HG03135 (cell line): ENCODE results near the gene WDR74.

ENCODE experiments used
- ATAC-seq: cut with Tn5 transposase; IDR thresholded peaks from one replicate; pipeline ENCODE4 v1.9.1; 2021; ENCODE audit warnings: mild to moderate bottlenecking, moderate library complexity; ENCODE audit not compliant: unreplicated experiment

The WDR74 gene

DNA sequence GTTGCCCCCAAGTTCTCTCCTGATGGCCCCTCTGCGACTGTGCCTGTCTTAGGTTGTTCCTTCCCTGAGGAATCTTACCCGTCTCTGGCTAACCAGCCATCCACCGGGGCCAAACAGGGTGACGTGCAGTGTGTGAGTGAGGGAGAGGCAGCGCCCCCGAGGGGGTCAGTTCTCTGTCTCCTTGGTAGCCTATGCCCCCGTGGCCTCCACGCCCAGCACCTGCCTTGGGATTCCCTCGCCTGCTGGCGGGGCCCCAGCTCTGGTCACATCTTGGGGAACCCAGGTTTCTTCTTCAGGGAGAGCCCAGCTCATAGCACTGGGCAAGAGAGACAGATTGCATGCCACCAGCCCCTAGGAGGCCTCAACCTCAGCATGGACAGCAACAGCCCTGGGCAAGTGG lies 39.9 kb downstream of the WDR74 start:
- ATAC-seq = no peak

GRCh38 chr11:62796281-62796680 lies 43.1 kb downstream of the WDR74 start:
- ATAC-seq = no peak

DNA sequence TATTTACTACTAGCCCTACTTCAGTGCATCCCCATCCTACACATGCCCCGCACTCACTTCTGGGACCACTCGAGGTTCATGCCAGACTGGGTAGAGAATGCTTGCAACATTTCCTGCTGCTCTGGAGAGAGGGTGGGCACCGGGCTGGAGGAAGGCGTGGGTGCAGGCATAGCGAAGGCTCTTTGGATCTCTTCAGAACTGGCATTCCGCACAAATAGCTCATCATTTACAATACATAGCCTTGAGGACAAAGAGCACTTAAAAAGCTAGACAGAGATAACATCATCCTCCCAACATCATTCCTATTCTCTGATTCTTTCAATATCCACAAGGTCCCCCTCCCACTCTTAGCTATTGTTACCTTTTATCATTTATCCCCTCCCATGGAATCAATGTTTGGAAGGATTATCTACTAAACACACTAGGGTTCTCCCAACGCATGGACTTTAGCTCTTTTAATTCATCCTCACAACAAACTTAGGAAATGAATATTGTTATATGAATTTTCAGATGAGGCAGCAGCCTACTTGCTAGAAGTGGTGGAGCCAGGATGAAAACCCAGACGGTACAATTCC lies 45.1 kb downstream of the WDR74 start:
- ATAC-seq = no peak

DNA sequence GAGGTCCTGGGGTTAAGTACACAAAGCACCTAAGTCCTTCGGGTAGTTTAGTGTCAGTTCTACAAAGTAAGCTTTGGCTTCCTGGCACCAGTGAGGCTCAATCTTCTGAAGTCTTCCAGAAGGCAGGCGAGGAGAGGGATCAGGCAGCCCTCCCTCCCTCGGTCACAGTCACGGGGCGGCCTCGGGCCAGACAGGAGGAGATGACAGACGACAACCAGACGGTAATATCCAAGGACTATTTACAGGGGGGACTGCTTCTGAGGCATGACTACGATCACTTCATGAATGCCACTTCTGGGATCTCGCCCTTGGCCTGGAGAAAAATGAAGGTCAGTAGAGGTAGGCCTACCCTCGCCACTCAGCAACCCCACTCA lies 47.2 kb downstream of the WDR74 start:
- no peak for ATAC-seq

DNA sequence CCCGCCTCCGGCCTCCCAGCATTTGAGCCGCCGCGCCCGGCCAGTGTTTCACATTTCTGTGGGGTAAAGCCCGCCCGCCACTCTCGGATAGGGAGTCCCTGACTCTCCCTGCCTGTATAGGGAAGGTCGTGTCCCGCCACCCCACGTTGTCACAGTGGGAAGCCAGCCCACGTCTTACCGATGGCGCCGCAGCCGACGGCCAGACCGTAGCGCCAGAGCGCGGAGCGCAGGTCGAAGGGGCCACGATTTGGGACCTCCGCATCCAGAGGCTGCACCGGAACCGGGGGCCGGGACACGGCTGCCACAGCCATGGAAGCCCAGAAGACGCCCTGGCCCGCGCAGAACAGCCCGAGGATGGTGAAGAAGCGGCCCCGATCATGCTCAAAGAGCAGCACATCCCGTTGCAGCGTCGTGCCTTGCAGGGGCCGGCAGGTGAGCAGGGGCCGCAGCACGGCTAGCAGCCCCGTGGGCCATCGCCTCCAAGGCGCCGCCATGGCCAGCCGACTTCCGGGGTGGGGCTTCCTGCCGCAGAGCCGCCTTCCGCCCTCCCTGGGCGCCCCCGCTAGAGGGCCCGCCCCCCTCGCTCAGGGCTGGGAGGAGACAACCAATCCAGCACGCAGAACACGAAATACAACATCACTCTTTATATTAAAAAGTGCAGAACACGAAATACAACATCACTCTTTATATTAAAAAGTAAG lies 47.7 kb downstream of the WDR74 start, which contains the start of gene TMEM223:
TSS of gene TMEM223 (minus strand) at position 506 of the 701 bp plus-strand sequence. CDS start at position 494, 12 bp downstream.
- ATAC-seq = peak; percentile 55

DNA sequence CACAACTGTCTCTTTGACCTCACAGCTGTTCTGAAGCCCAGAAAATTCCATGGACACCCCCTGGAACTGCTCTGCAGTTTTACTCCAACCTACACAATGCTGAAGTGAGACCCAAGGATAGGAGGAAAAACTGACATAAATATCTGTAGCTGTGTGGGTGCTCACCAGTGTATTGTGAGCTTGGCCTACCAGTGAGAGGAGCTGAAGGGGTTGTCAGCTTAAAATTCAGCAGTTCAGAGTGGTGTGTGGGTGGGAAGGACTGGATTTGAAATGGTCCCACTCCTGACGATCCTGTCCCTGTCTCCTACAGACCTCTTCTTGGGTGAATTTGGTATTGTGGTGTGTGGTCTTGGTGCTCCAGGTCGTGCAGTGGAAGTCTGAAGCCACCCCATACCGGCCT lies 49.8 kb downstream of the WDR74 start:
- ATAC-seq = no peak

GRCh38 chr11:62788991-62789390 lies 50.4 kb downstream of the WDR74 start:
- ATAC-seq = no peak

- peak; percentile 64 for ATAC-seq
Measured at GRCh38 chr11:62787005-62787759, 52.2 kb downstream of the WDR74 start, which contains the start of gene TMEM179B. Gene TMEM179B, plus strand, starts transcription at chr11:62787402. Its CDS starts 30 bp downstream, at chr11:62787432.

DNA sequence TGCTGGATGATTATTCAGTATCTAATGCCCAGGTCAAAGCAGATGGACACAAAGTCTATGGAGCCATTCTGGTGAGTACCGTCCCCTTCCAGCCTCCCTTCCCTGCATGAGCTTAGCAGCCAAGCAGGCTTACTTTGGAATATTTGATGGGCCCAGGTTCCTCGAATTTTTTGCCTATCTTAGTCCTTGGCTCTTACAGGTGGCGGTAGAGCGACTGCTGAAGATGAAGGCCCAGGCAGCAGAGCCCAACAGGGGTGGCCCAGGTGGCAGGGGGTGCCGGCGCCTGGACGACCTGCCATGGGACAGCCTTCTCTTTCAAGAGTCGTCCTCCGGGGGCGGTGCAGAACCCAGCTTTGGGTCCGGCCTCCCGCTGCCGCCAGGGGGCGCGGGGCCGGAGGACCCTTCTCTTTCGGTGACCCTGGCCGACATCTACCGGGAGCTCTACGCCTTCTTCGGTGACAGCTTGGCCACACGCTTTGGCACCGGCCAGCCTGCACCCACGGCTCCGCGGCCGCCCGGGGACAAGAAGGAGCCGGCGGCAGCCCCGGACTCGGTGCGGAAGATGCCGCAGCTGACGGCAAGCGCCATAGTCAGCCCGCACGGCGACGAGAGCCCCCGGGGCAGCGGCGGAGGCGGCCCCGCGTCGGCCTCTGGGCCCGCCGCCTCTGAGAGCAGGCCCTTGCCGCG lies 52.9 kb downstream of the WDR74 start:
- ATAC-seq = peak; percentile 70
